WTC11 (cell line): ENCODE data around the gene SUSD1. TPM values are rescaled to one million over a fixed set of nuclear protein-coding genes. Genes with fewer than 3 reads are reported as not detected.

ENCODE experiments used
- ATAC-seq: fragments of 200-7000 bp; cut with Tn5 transposase; 2 replicates; pipeline ENCODE4 v1.10.0; 2021; ENCODE audit warnings: mild to moderate bottlenecking, moderate library complexity
- CTCF ChIA-PET: fragments of 300-600 bp; sonication (Branson Sonifier 250); formaldehyde crosslinking; loops from one replicate; lab custom pipeline; 2021; ENCODE audit warnings: antibody characterized with exemption; lab: Charles Lee
- POLR2A ChIA-PET: fragments of 350-600 bp; sonication (Branson Sonifier 250); formaldehyde crosslinking; loops from one replicate; lab custom pipeline; 2021; ENCODE audit warnings: antibody characterized with exemption; lab: Charles Lee
- DNase-seq: peaks from one replicate; pipeline ENCODE4 v3.0.0; 2021; ENCODE audit warnings: low spot score
- H3K27ac Mint-ChIP-seq: 2 replicates; pipeline ENCODE4 v1.8.0; 2021; ENCODE audit warnings: mixed read lengths
- H3K27me3 Mint-ChIP-seq: 2 replicates; pipeline ENCODE4 v1.8.0; 2021; ENCODE audit warnings: low read depth, mild to moderate bottlenecking, moderate library complexity, mixed read lengths
- H3K36me3 Mint-ChIP-seq: 2 replicates; pipeline ENCODE4 v1.8.0; 2021; ENCODE audit warnings: mixed read lengths
- H3K4me1 Mint-ChIP-seq: 2 replicates; pipeline ENCODE4 v1.8.0; 2022; ENCODE audit warnings: mixed read lengths
- H3K4me3 Mint-ChIP-seq: 2 replicates; pipeline ENCODE4 v1.8.0; 2021; ENCODE audit warnings: mild to moderate bottlenecking, moderate library complexity, mixed read lengths
- H3K9me3 Mint-ChIP-seq: 2 replicates; pipeline ENCODE4 v1.8.0; 2021; ENCODE audit warnings: mixed read lengths
- ELF4 ChIP-seq: sonication (generic); formaldehyde crosslinking; IDR thresholded peaks from 2 replicates; pipeline ENCODE4 v1.8.1; 2022; ENCODE audit warnings: low read depth, mild to moderate bottlenecking, moderate library complexity, missing genetic modification reagents
- ESRRA ChIP-seq: sonication (generic); formaldehyde crosslinking; IDR thresholded peaks from 2 replicates; pipeline ENCODE4 v1.8.1; 2022; ENCODE audit warnings: mild to moderate bottlenecking, missing genetic modification reagents, borderline replicate concordance
- FOXK1 ChIP-seq: sonication (generic); formaldehyde crosslinking; IDR thresholded peaks from 2 replicates; pipeline ENCODE4 v1.8.0; 2022; ENCODE audit warnings: mild to moderate bottlenecking, moderate library complexity, missing genetic modification reagents
- HMGA2 ChIP-seq: fragments of 250-450 bp; sonication (Bioruptor Pico); IDR thresholded peaks from 2 replicates; pipeline ENCODE4 v1.4.0; 2021; ENCODE audit warnings: mild to moderate bottlenecking, moderate library complexity
- NFYB ChIP-seq: sonication (generic); formaldehyde crosslinking; conservative IDR thresholded peaks from 2 replicates; pipeline ENCODE4 v1.8.0; 2022; ENCODE audit warnings: low read depth, missing genetic modification reagents
- RORB ChIP-seq: fragments of 250-450 bp; sonication (Bioruptor Pico); IDR thresholded peaks from 2 replicates; pipeline ENCODE4 v1.9.0; 2021; ENCODE audit warnings: mild to moderate bottlenecking
- SMAD3 ChIP-seq: sonication (generic); formaldehyde crosslinking; IDR thresholded peaks from 2 replicates; pipeline ENCODE4 v1.8.0; 2022; ENCODE audit warnings: missing genetic modification reagents, mild to moderate bottlenecking, borderline replicate concordance
- SMAD4 ChIP-seq: sonication (generic); formaldehyde crosslinking; IDR thresholded peaks from 2 replicates; pipeline ENCODE4 v1.8.0; 2022; ENCODE audit warnings: mild to moderate bottlenecking, missing genetic modification reagents
- STAT6 ChIP-seq: sonication (generic); formaldehyde crosslinking; conservative IDR thresholded peaks from 2 replicates; pipeline ENCODE4 v1.8.1; 2023; ENCODE audit warnings: mild to moderate bottlenecking, low read depth, missing genetic modification reagents, moderate library complexity
- TEAD1 ChIP-seq: sonication (generic); formaldehyde crosslinking; IDR thresholded peaks from 2 replicates; pipeline ENCODE4 v1.8.0; 2022; ENCODE audit warnings: mild to moderate bottlenecking, missing genetic modification reagents
- TP53 ChIP-seq: sonication (generic); formaldehyde crosslinking; IDR thresholded peaks from 2 replicates; pipeline ENCODE4 v1.8.1; 2023; ENCODE audit warnings: mild to moderate bottlenecking, missing genetic modification reagents
- ZNF219 ChIP-seq: sonication (generic); formaldehyde crosslinking; IDR thresholded peaks from 2 replicates; pipeline ENCODE4 v1.8.0; 2023; ENCODE audit warnings: missing genetic modification reagents, mild to moderate bottlenecking, borderline replicate concordance
- ZNF512 ChIP-seq: sonication (generic); formaldehyde crosslinking; IDR thresholded peaks from 2 replicates; pipeline ENCODE4 v1.8.1; 2022; ENCODE audit warnings: missing genetic modification reagents, borderline replicate concordance
- ZNF671 ChIP-seq: fragments of 250-450 bp; sonication (Bioruptor Pico); IDR thresholded peaks from 2 replicates; pipeline ENCODE4 v1.8.0; 2021; ENCODE audit warnings: mild to moderate bottlenecking
- total RNA-seq: library from RNA; stranded (reverse); gene quantifications from 3 replicates; pipeline ENCODE4 v1.2.3, GENCODE V29; 2021
- TF ChIP-seq, protein P1 (sequence below): sonication (generic); formaldehyde crosslinking; IDR thresholded peaks from 2 replicates; pipeline ENCODE4 v1.8.1; 2023; ENCODE audit warnings: mild to moderate bottlenecking, missing genetic modification reagents

SUSD1 gene
- total RNA-seq, 1 experiment from 2014 or later = 5.1 TPM

- no peaks in the 10 kb centered on the region for H3K27me3 Mint-ChIP-seq
- H3K36me3 Mint-ChIP-seq = no peaks in the 10 kb centered on the region
- ChIA-PET POLR2A (no interaction called here), CTCF (interaction anchor here (1.7 kb wide), 1 partner anchor 27 kb away, joined by 3 read pairs; no protein-coding TSS in a partner anchor)
- no peak overlapping the region for H3K4me3 Mint-ChIP-seq
- H3K27ac Mint-ChIP-seq = no peak overlapping the region
- peaks cover 4% of the 10 kb centered on the region for H3K4me1 Mint-ChIP-seq
- no peak for ATAC-seq
- H3K9me3 Mint-ChIP-seq = no peaks in the 10 kb centered on the region
- DNase-seq = no peak
- no peak for TF ChIP-seq SMAD3
- no peak for TF ChIP-seq HMGA2 (CRISPR knock-in tag)
- no peak for TF ChIP-seq RORB (CRISPR knock-in tag)
- TF ChIP-seq ZNF671 = no peak
- TF ChIP-seq NFYB (CRISPR knock-in tag) = no peak
- TF ChIP-seq ZNF512 (CRISPR knock-in tag) = no peak
Measured at GRCh38 chr9:112002131-112002846, 172.8 kb downstream of the SUSD1 start.

DNA sequence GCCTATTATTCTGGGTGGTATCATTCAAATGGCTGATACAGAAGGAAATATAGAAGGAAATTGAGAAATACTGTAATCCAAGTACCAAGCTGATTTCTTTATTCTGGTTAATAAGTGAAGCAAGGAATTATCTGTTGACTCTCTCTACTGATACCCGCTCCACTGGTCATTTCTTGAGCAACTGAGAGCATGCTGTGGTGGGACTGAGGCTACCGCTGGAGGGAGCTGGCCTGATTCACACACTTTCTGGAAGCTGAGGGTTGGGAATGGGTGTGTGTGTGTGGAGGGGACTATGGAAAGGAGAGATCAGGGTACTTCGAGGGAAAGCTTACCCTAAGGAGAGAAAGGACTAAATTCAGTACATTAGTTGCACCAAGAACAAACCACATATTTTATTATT lies 174.4 kb downstream of the SUSD1 start:
- ATAC-seq (peak; percentile 83), DNase-seq (peak; percentile 26)
- H3K27me3 Mint-ChIP-seq = no peaks in the 10 kb centered on the region
- H3K36me3 Mint-ChIP-seq = no peaks in the 10 kb centered on the region
- no peak overlapping the region for H3K4me3 Mint-ChIP-seq
- no peak overlapping the region for H3K27ac Mint-ChIP-seq
- TF ChIP-seq RORB (CRISPR knock-in tag) = no peak
- no peak for TF ChIP-seq FOXK1
- no peak for TF ChIP-seq ESRRA (CRISPR knock-in tag)
- H3K9me3 Mint-ChIP-seq = no peaks in the 10 kb centered on the region
- CTCF ChIA-PET = interaction anchor here (0.6 to 1.7 kb wide), 7 partner anchors 11 to 224 kb away, joined by 3 to 9 read pairs (median 3); no protein-coding TSS in a partner anchor
- no peaks in the 10 kb centered on the region for H3K4me1 Mint-ChIP-seq
- POLR2A ChIA-PET = interaction anchor here (0.6 kb wide), 1 partner anchor 570 kb away, joined by 4 read pairs; no protein-coding TSS in a partner anchor

- no peak overlapping the region for H3K27ac Mint-ChIP-seq
- no peaks in the 10 kb centered on the region for H3K4me1 Mint-ChIP-seq
- no peaks in the 10 kb centered on the region for H3K36me3 Mint-ChIP-seq
- CTCF ChIA-PET = interaction anchor here (0.6 kb wide), 1 partner anchor 75 kb away, joined by 3 read pairs; no protein-coding TSS in a partner anchor
- H3K9me3 Mint-ChIP-seq = no peaks in the 10 kb centered on the region
- H3K27me3 Mint-ChIP-seq = no peaks in the 10 kb centered on the region
- POLR2A ChIA-PET = no interaction called here
- DNase-seq (no peak), ATAC-seq (no peak)
- TF ChIP-seq SMAD3 (no peak), ZNF219 (CRISPR knock-in tag) (no peak), TEAD1 (no peak), SMAD4 (CRISPR knock-in tag) (no peak), STAT6 (CRISPR knock-in tag) (no peak), TP53 (CRISPR knock-in tag) (no peak), ELF4 (no peak), NFYB (CRISPR knock-in tag) (no peak)
- TF ChIP-seq, protein P1, sequence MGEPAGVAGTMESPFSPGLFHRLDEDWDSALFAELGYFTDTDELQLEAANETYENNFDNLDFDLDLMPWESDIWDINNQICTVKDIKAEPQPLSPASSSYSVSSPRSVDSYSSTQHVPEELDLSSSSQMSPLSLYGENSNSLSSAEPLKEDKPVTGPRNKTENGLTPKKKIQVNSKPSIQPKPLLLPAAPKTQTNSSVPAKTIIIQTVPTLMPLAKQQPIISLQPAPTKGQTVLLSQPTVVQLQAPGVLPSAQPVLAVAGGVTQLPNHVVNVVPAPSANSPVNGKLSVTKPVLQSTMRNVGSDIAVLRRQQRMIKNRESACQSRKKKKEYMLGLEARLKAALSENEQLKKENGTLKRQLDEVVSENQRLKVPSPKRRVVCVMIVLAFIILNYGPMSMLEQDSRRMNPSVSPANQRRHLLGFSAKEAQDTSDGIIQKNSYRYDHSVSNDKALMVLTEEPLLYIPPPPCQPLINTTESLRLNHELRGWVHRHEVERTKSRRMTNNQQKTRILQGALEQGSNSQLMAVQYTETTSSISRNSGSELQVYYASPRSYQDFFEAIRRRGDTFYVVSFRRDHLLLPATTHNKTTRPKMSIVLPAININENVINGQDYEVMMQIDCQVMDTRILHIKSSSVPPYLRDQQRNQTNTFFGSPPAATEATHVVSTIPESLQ (CRISPR knock-in tag) = no peak
- no peak overlapping the region for H3K4me3 Mint-ChIP-seq
Measured at GRCh38 chr9:111999319-111999718, 175.8 kb downstream of the SUSD1 start.
